IPS-15b (cell line): ENCODE results near the gene ABCA7.

Source experiments
- H3K27me3 ChIP-seq: one replicate; pipeline ENCODE4 v1.6.1; 2013; ENCODE audit warnings: low read length; ENCODE audit not compliant: control insufficient read depth, insufficient read depth
- H3K36me3 ChIP-seq: one replicate; pipeline ENCODE4 v1.6.1; 2013; ENCODE audit warnings: low read length; ENCODE audit not compliant: control insufficient read depth, insufficient read depth
- H3K4me1 ChIP-seq: one replicate; pipeline ENCODE4 v1.6.1; 2013; ENCODE audit warnings: mild to moderate bottlenecking, low read length; ENCODE audit not compliant: control insufficient read depth, insufficient read depth
- H3K4me3 ChIP-seq: one replicate; pipeline ENCODE4 v1.5.1; 2013; ENCODE audit warnings: low read depth, low read length
- H3K9ac ChIP-seq: one replicate; pipeline ENCODE4 v1.6.1; 2013; ENCODE audit warnings: low read depth, mild to moderate bottlenecking, low read length
- H3K9me3 ChIP-seq: one replicate; pipeline ENCODE4 v1.6.1; 2013; ENCODE audit warnings: mild to moderate bottlenecking, low read length; ENCODE audit not compliant: control insufficient read depth, insufficient read depth

Gene ABCA7

GRCh38 chr19:1049800-1050199 is 9.9 kb downstream of the ABCA7 start:
- H3K4me1 ChIP-seq: no peaks in the 10 kb centered on the region
- peaks cover 12% of the 10 kb centered on the region for H3K36me3 ChIP-seq

GRCh38 chr19:1050989-1051788 is 11.3 kb downstream of the ABCA7 start:
- no peak overlapping the region for H3K4me3 ChIP-seq
- no peaks in the 10 kb centered on the region for H3K27me3 ChIP-seq
- no peaks in the 10 kb centered on the region for H3K4me1 ChIP-seq
- H3K9ac ChIP-seq: no peak overlapping the region
- no peaks in the 10 kb centered on the region for H3K9me3 ChIP-seq
- H3K36me3 ChIP-seq: peaks cover 18% of the 10 kb centered on the region

More at GRCh38 chr19:1049800-1050199, 9.9 kb downstream of the ABCA7 start:
- Histone ChIP-seq H3K4me3 (no peak overlapping the region), H3K27me3 (no peaks in the 10 kb centered on the region), H3K9me3 (no peaks in the 10 kb centered on the region), H3K9ac (no peak overlapping the region)

GRCh38 chr19:1051791-1052190 is 11.9 kb downstream of the ABCA7 start:
- Histone ChIP-seq H3K4me1 (no peaks in the 10 kb centered on the region), H3K9ac (no peak overlapping the region), H3K27me3 (no peaks in the 10 kb centered on the region), H3K9me3 (no peaks in the 10 kb centered on the region), H3K36me3 (peaks cover 20% of the 10 kb centered on the region), H3K4me3 (no peak overlapping the region)

- Histone ChIP-seq H3K9ac (no peak overlapping the region), H3K27me3 (no peaks in the 10 kb centered on the region), H3K36me3 (peaks cover 17% of the 10 kb centered on the region), H3K4me1 (no peaks in the 10 kb centered on the region), H3K9me3 (no peaks in the 10 kb centered on the region), H3K4me3 (no peak overlapping the region)
Observed at GRCh38 chr19:1052349-1052975, 12.6 kb downstream of the ABCA7 start.

- Histone ChIP-seq H3K9ac (no peak overlapping the region), H3K27me3 (no peaks in the 10 kb centered on the region), H3K9me3 (no peaks in the 10 kb centered on the region), H3K4me1 (no peaks in the 10 kb centered on the region), H3K36me3 (peaks cover 17% of the 10 kb centered on the region), H3K4me3 (no peak overlapping the region)
Observed at GRCh38 chr19:1053176-1054101, 13.5 kb downstream of the ABCA7 start.

- no peaks in the 10 kb centered on the region for H3K9me3 ChIP-seq
- H3K36me3 ChIP-seq: peaks cover 21% of the 10 kb centered on the region
- H3K9ac ChIP-seq: no peak overlapping the region
- no peak overlapping the region for H3K4me3 ChIP-seq
- H3K27me3 ChIP-seq: no peaks in the 10 kb centered on the region
- no peaks in the 10 kb centered on the region for H3K4me1 ChIP-seq
Observed at GRCh38 chr19:1054102-1055027, 14.5 kb downstream of the ABCA7 start.

- no peaks in the 10 kb centered on the region for H3K27me3 ChIP-seq
- no peaks in the 10 kb centered on the region for H3K4me1 ChIP-seq
- peaks cover 21% of the 10 kb centered on the region for H3K36me3 ChIP-seq
- H3K9me3 ChIP-seq: no peaks in the 10 kb centered on the region
- no peak overlapping the region for H3K9ac ChIP-seq
- H3K4me3 ChIP-seq: no peak overlapping the region
Observed at GRCh38 chr19:1055028-1055425, 15.1 kb downstream of the ABCA7 start.

GRCh38 chr19:1055886-1056620 is 16.1 kb downstream of the ABCA7 start:
- Histone ChIP-seq H3K36me3 (peaks cover 21% of the 10 kb centered on the region), H3K9ac (no peak overlapping the region), H3K27me3 (no peaks in the 10 kb centered on the region), H3K4me3 (no peak overlapping the region), H3K4me1 (no peaks in the 10 kb centered on the region), H3K9me3 (no peaks in the 10 kb centered on the region)

- Histone ChIP-seq H3K9ac (no peak overlapping the region), H3K27me3 (no peaks in the 10 kb centered on the region), H3K4me3 (no peak overlapping the region), H3K4me1 (no peaks in the 10 kb centered on the region), H3K36me3 (peaks cover 24% of the 10 kb centered on the region), H3K9me3 (no peaks in the 10 kb centered on the region)
Observed at GRCh38 chr19:1057176-1057855, 17.4 kb downstream of the ABCA7 start.

- H3K9ac ChIP-seq: no peak overlapping the region
- no peaks in the 10 kb centered on the region for H3K4me1 ChIP-seq
- no peaks in the 10 kb centered on the region for H3K27me3 ChIP-seq
- no peaks in the 10 kb centered on the region for H3K9me3 ChIP-seq
- H3K4me3 ChIP-seq: no peak overlapping the region
- peaks cover 20% of the 10 kb centered on the region for H3K36me3 ChIP-seq
Observed at GRCh38 chr19:1058112-1058511, 18.2 kb downstream of the ABCA7 start.
